ENCODE data around the gene MAB21L4. TPM values are rescaled to one million over a fixed set of nuclear protein-coding genes. Genes with fewer than 3 reads are reported as not detected.

Gene MAB21L4
- total and polyA plus RNA-seq, 2 donors (not counting 3 experiments of a cell fraction or from before 2014, with no cell fraction given), result not detected

- Histone ChIP-seq H3K27me3 (ENCODE audit: control insufficient read depth in 2 of 2, insufficient read depth in 2 of 2, low read length in 2 of 2) (no peaks in the 10 kb centered on the region), H3K4me3 (replicated peaks in 1 of 3; ENCODE audit: insufficient read depth in 1 of 3, low read depth in 1 of 3, low read length in 3 of 3) (no peak overlapping the region), H4K20me1 (replicated peaks; ENCODE audit: control insufficient read depth, extremely low read depth, insufficient read depth, low read length) (no peaks in the 10 kb centered on the region), H3K4me2 (ENCODE audit: insufficient read depth, low read length) (no peak overlapping the region), H3K4me1 (ENCODE audit: control insufficient read depth, extremely low read depth, insufficient read depth, low read length) (no peaks in the 10 kb centered on the region), H2AFZ (ENCODE audit: low read depth, low read length) (no peak overlapping the region), H3K79me2 (ENCODE audit: control insufficient read depth, insufficient read depth, low read length) (no peaks in the 10 kb centered on the region), H3K9me3 (replicated peaks; ENCODE audit: control insufficient read depth, insufficient read depth, low read length) (no peaks in the 10 kb centered on the region), H3K36me3 (ENCODE audit: control insufficient read depth in 2 of 2, extremely low read depth in 1 of 2, insufficient read depth in 2 of 2, low read length in 2 of 2) (no peaks in the 10 kb centered on the region), H3K27ac (ENCODE audit: insufficient read depth, low read depth, low read length) (no peak overlapping the region), H3K9me1 (replicated peaks; ENCODE audit: control insufficient read depth, extremely low read depth, insufficient read depth, low read length) (no peaks in the 10 kb centered on the region), H3K9ac (replicated peaks; ENCODE audit: extremely low read depth, insufficient read depth, low read length) (no peak overlapping the region)
- DNase-seq (ENCODE audit: low read depth, low spot score), result no peak
- dilution Hi-C loops (cut with MboI; ENCODE audit: extremely low pct_ligation_motif_present, low sequenced_read_pairs), result no loop called here
- CTCF ChIA-PET, result interaction anchor here (1.0 kb wide), 1 partner anchor 60 kb away, joined by 3 read pairs; no protein-coding TSS in a partner anchor
- BruUV-seq (replicated peaks), result no TSS peak
- FAIRE-seq, result no peak
- no peak for TF ChIP-seq EZH2 (IDR thresholded peaks at IDR 0.05; ENCODE audit: borderline replicate concordance, low read depth, low read length, severe bottlenecking)
- TF ChIP-seq FOS (IDR thresholded peaks at IDR 0.05; ENCODE audit: borderline replicate concordance, insufficient read depth, low read length), result no peak
- no peak for TF ChIP-seq JUN (IDR thresholded peaks at IDR 0.05; ENCODE audit: borderline replicate concordance, insufficient read depth, insufficient read length, low read depth)
- TF ChIP-seq POLR2AphosphoS5 (IDR thresholded peaks at IDR 0.05; ENCODE audit: insufficient read depth, low read depth, low read length), result no peak
- TF ChIP-seq CTCF (IDR thresholded peaks at IDR 0.05; ENCODE audit: extremely low read depth in 1 of 2, insufficient read depth in 1 of 2, low read depth in 1 of 2, low read length in 2 of 2), result no peak
- no peak for TF ChIP-seq MYC (IDR thresholded peaks at IDR 0.05; ENCODE audit: low read depth, low read length)
- no peak for TF ChIP-seq POLR2A (IDR thresholded peaks at IDR 0.05; ENCODE audit: low read depth, low read length)
- no peak for TF ChIP-seq MAX (IDR thresholded peaks at IDR 0.05; ENCODE audit: insufficient read depth, insufficient read length)
- TF ChIP-seq GATA2 (IDR thresholded peaks at IDR 0.05; ENCODE audit: insufficient read depth, insufficient read length, low read depth, low read length), result no peak
- POLR2A ChIA-PET, result no interaction called here
- intact Hi-C loops (cut with micrococcal nuclease), result no loop called here
These were observed 27.1 kb upstream of the MAB21L4 start for GRCh38 chr2:240922982-240923537.

All from endothelial cell of umbilical vein (primary cell).